Endothelial cell of umbilical vein (primary cell): ENCODE data around the gene ZSWIM6. TPM values are rescaled to one million over a fixed set of nuclear protein-coding genes. Genes with fewer than 3 reads are reported as not detected.

Experiments
- BruUV-seq: library from RNA; stranded (reverse); fragments of 400-500 nt; replicated peaks from 2 replicates; lab custom pipeline; 2021; lab: Mats Ljungman, UMichigan
- CTCF ChIA-PET: fragments of 300-600, 350-600 bp; sonication (Branson Sonifier 250); formaldehyde crosslinking; loops from one replicate; lab custom pipeline; 2021; ENCODE audit warnings: antibody characterized with exemption, inconsistent platforms; lab: Charles Lee
- POLR2A ChIA-PET: fragments of 300-600, 350-600 bp; sonication (Branson Sonifier 250); formaldehyde crosslinking; loops from one replicate; lab custom pipeline; 2021; ENCODE audit warnings: antibody characterized with exemption, inconsistent platforms; lab: Charles Lee
- DNase-seq: peaks from one replicate; pipeline ENCODE4 v3.0.0-alpha.2; 2011; ENCODE audit warnings: low read depth, low spot score
- FAIRE-seq: peaks from 2 replicates; lab custom pipeline; 2011; peaks lifted over from hg19 to GRCh38; lab: Jason Lieb, UNC
- H2AFZ ChIP-seq: 2 replicates; pipeline ENCODE4 v1.6.0; 2012; ENCODE audit warnings: low read depth, low read length, control low read depth, inconsistent platforms
- H3K27ac ChIP-seq: 2 replicates; pipeline ENCODE4 v1.5.1; 2011; ENCODE audit warnings: low read depth, mild to moderate bottlenecking, control low read depth, low read length, moderate library complexity; ENCODE audit not compliant: insufficient read depth
- H3K27me3 ChIP-seq, 2 experiments: 2 replicates each; pipeline versions ENCODE4 v1.6.0 to v1.6.1; 2011; ENCODE audit warnings: low read length in 2 of 2, mixed read lengths in 1 of 2; ENCODE audit not compliant: control insufficient read depth in 2 of 2, insufficient read depth in 2 of 2
- H3K36me3 ChIP-seq, 2 experiments: 2 replicates in 1 of 2; 3 replicates in 1 of 2; pipeline ENCODE4 v1.5.1; 2011; ENCODE audit warnings: low read length in 2 of 2, mild to moderate bottlenecking in 1 of 2, moderate library complexity in 1 of 2; ENCODE audit not compliant: control insufficient read depth in 2 of 2, insufficient read depth in 2 of 2; ENCODE audit errors: extremely low read depth in 1 of 2
- H3K4me1 ChIP-seq: 3 replicates; pipeline ENCODE4 v1.5.1; 2011; ENCODE audit warnings: mild to moderate bottlenecking, low read length; ENCODE audit not compliant: control insufficient read depth, insufficient read depth; ENCODE audit errors: extremely low read depth
- H3K4me2 ChIP-seq: 2 replicates; pipeline ENCODE4 v1.6.1; 2011; ENCODE audit warnings: low read length, control low read depth, mixed read lengths; ENCODE audit not compliant: insufficient read depth
- H3K4me3 ChIP-seq, 3 experiments: fragments of 200-600 bp in 1 of 3; sonication (generic), shearing (Covaris generic) in 1 of 3; replicated peaks in 1 of 3; 2 replicates each; pipeline ENCODE4 v1.5.1; 2011 to 2016; ENCODE audit warnings: control low read depth in 3 of 3, low read length in 3 of 3, mild to moderate bottlenecking in 2 of 3, inconsistent platforms in 1 of 3, low read depth in 1 of 3, moderate library complexity in 1 of 3; ENCODE audit not compliant: insufficient read depth in 1 of 3
- H3K79me2 ChIP-seq: 2 replicates; pipeline ENCODE4 v1.6.0; 2012; ENCODE audit warnings: low read length, inconsistent platforms; ENCODE audit not compliant: control insufficient read depth, insufficient read depth
- H3K9ac ChIP-seq: replicated peaks from 2 replicates; pipeline ENCODE3; 2011; ENCODE audit warnings: low read length, control low read depth; ENCODE audit not compliant: insufficient read depth; ENCODE audit errors: extremely low read depth
- H3K9me1 ChIP-seq: replicated peaks from 3 replicates; pipeline ENCODE4 v1.6.0; 2011; ENCODE audit warnings: mild to moderate bottlenecking, low read length; ENCODE audit not compliant: control insufficient read depth, insufficient read depth; ENCODE audit errors: extremely low read depth
- H3K9me3 ChIP-seq: replicated peaks from 2 replicates; pipeline ENCODE4 v1.5.1; 2012; ENCODE audit warnings: low read length, inconsistent platforms; ENCODE audit not compliant: control insufficient read depth, insufficient read depth
- H4K20me1 ChIP-seq: replicated peaks from 2 replicates; pipeline ENCODE3; 2011; ENCODE audit warnings: mild to moderate bottlenecking, low read length; ENCODE audit not compliant: control insufficient read depth, insufficient read depth; ENCODE audit errors: extremely low read depth
- CTCF ChIP-seq, 2 donors: IDR thresholded peaks; 1 replicate in 1 of 2; 2 replicates in 1 of 2; pipeline ENCODE4 v1.5.1; 2011; ENCODE audit warnings: low read length in 2 of 2, mild to moderate bottlenecking in 2 of 2, moderate library complexity in 2 of 2, control low read depth in 1 of 2, inconsistent platforms in 1 of 2, low read depth in 1 of 2; ENCODE audit not compliant: insufficient read depth in 1 of 2; ENCODE audit errors: extremely low read depth in 1 of 2
- EZH2 ChIP-seq: IDR thresholded peaks from 2 replicates; pipeline ENCODE4 v1.6.1; 2012; ENCODE audit warnings: borderline replicate concordance, low read depth, mild to moderate bottlenecking, moderate library complexity, low read length, inconsistent platforms; ENCODE audit not compliant: severe bottlenecking
- FOS ChIP-seq: IDR thresholded peaks from 2 replicates; pipeline ENCODE4 v1.6.1; 2011; ENCODE audit warnings: mild to moderate bottlenecking, low read length, moderate library complexity, borderline replicate concordance; ENCODE audit not compliant: insufficient read depth
- GATA2 ChIP-seq: IDR thresholded peaks from 2 replicates; pipeline ENCODE4 v1.7.0; 2011; ENCODE audit warnings: low read depth, mild to moderate bottlenecking, moderate library complexity, mixed read lengths, low read length; ENCODE audit not compliant: insufficient read length, insufficient read depth
- JUN ChIP-seq: IDR thresholded peaks from 2 replicates; pipeline ENCODE4 v1.6.1; 2011; ENCODE audit warnings: borderline replicate concordance, low read depth; ENCODE audit not compliant: insufficient read length, insufficient read depth
- MAX ChIP-seq: IDR thresholded peaks from 2 replicates; pipeline ENCODE4 v1.6.1; 2011; ENCODE audit not compliant: insufficient read depth, insufficient read length
- MYC ChIP-seq: IDR thresholded peaks from one replicate; pipeline ENCODE4 v1.6.1; 2011; ENCODE audit warnings: mild to moderate bottlenecking, low read depth, low read length
- POLR2A ChIP-seq: IDR thresholded peaks from 2 replicates; pipeline ENCODE4 v1.6.1; 2012; ENCODE audit warnings: low read depth, mild to moderate bottlenecking, control low read depth, low read length
- POLR2AphosphoS5 ChIP-seq: IDR thresholded peaks from 2 replicates; pipeline ENCODE4 v1.6.1; 2012; ENCODE audit warnings: low read depth, mild to moderate bottlenecking, control low read depth, low read length, moderate library complexity; ENCODE audit not compliant: insufficient read depth
- dilution Hi-C: fragments of 300-500 bp; cut with MboI; formaldehyde crosslinking; loops from one replicate; pipeline ENCODE4 v1.15.0; 2019; ENCODE audit warnings: low sequenced_read_pairs; ENCODE audit not compliant: extremely low pct_ligation_motif_present
- intact Hi-C: fragments of 100-400 bp; cut with micrococcal nuclease; formaldehyde crosslinking; loops from one replicate; pipeline ENCODE4 v1.10.0; 2022
- polyA plus RNA-seq, 4 experiments: library from polyadenylated mRNA; depleted of rRNA in 3 of 4; stranded (reverse) in 3 of 4; unstranded in 1 of 4; fragments of >200 nt; gene quantifications; 2 replicates each; pipeline versions ENCODE4 v1.2.1 to v1.2.3, GENCODE V29; 2011 to 2012; ENCODE audit warnings: missing spikeins in 1 of 4
- total RNA-seq: library from RNA; stranded (reverse); gene quantifications from 2 replicates; pipeline ENCODE4 v1.2.3, GENCODE V29; 2021

The ZSWIM6 gene
- total and polyA plus RNA-seq, 2 donors (not counting 3 experiments of a cell fraction or from before 2014, with no cell fraction given) = 14.9 to 25.3 TPM

GRCh38 chr5:61302200-61302563 is 29.9 kb upstream of the ZSWIM6 start:
- Histone ChIP-seq H4K20me1 (no peaks in the 10 kb centered on the region), H3K9ac (no peak overlapping the region), H2AFZ (no peak overlapping the region), H3K27ac (no peak overlapping the region), H3K4me3 (no peak overlapping the region), H3K9me3 (no peaks in the 10 kb centered on the region), H3K79me2 (no peaks in the 10 kb centered on the region), H3K27me3 (no peaks in the 10 kb centered on the region), H3K9me1 (no peaks in the 10 kb centered on the region), H3K4me2 (no peak overlapping the region), H3K4me1 (peaks cover 23% of the 10 kb centered on the region), H3K36me3 (no peaks in the 10 kb centered on the region)
- DNase-seq (no peak), FAIRE-seq (no peak)
- ChIA-PET POLR2A (interaction anchor here (0.7 kb wide), 1 partner anchor 12 kb away, joined by 3 read pairs; no protein-coding TSS in a partner anchor), CTCF (interaction anchor here (1.1 to 2.9 kb wide), 4 partner anchors 10 to 25 kb away, joined by 3 to 15 read pairs (median 4); no protein-coding TSS in a partner anchor)
- TF ChIP-seq FOS (no peak), GATA2 (no peak), POLR2AphosphoS5 (no peak), MAX (no peak), EZH2 (no peak), JUN (no peak), CTCF (IDR thresholded peaks at IDR 0.05; ENCODE audit: extremely low read depth in 1 of 2, insufficient read depth in 1 of 2, low read depth in 1 of 2, low read length in 2 of 2) (no peak), MYC (no peak), POLR2A (no peak)
- dilution Hi-C loops = no loop called here
- intact Hi-C loops = no loop called here
- BruUV-seq = no TSS peak
